Gastrocnemius medialis (tissue), 4 donors: ENCODE measurements around the gene RTN3.

ENCODE experiments used
- POLR2A ChIP-seq, 2 donors: fragments of 450-650 bp; IDR thresholded peaks; one replicate each; pipeline ENCODE4 v1.6.1; 2017; ENCODE audit warnings: antibody characterized with exemption in 2 of 2, mild to moderate bottlenecking in 2 of 2, moderate library complexity in 2 of 2
- TF ChIP-seq, protein P1 (sequence below), 5 experiments: fragments of 450-650 bp in 3 of 5; fragments of 200-600 bp in 2 of 5; sonication (generic) in 2 of 5; IDR thresholded peaks in 4 of 5; conservative IDR thresholded peaks in 1 of 5; 1 replicate in 4 of 5; 2 replicates in 1 of 5; pipeline ENCODE4 v1.5.1; 2016 to 2019; ENCODE audit warnings: antibody characterized with exemption in 5 of 5, mild to moderate bottlenecking in 3 of 5, moderate library complexity in 3 of 5

- TF ChIP-seq, protein P1, sequence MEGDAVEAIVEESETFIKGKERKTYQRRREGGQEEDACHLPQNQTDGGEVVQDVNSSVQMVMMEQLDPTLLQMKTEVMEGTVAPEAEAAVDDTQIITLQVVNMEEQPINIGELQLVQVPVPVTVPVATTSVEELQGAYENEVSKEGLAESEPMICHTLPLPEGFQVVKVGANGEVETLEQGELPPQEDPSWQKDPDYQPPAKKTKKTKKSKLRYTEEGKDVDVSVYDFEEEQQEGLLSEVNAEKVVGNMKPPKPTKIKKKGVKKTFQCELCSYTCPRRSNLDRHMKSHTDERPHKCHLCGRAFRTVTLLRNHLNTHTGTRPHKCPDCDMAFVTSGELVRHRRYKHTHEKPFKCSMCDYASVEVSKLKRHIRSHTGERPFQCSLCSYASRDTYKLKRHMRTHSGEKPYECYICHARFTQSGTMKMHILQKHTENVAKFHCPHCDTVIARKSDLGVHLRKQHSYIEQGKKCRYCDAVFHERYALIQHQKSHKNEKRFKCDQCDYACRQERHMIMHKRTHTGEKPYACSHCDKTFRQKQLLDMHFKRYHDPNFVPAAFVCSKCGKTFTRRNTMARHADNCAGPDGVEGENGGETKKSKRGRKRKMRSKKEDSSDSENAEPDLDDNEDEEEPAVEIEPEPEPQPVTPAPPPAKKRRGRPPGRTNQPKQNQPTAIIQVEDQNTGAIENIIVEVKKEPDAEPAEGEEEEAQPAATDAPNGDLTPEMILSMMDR (IDR thresholded peaks at IDR 0.05 in 4 of 5, conservative IDR thresholded peaks at IDR 0.05 in 1 of 5), result peak in 2 of 5 experiments; percentile 12 to 23
- TF ChIP-seq POLR2A (IDR thresholded peaks at IDR 0.05), result peak; percentile 75
These were observed 9.8 kb upstream of the RTN3 start, which contains the start of gene ATL3 for GRCh38 chr11:63671322-63672155.
